ENCODE measurements around the gene MCU. TPM values are rescaled to one million over a fixed set of nuclear protein-coding genes. Genes with fewer than 3 reads are reported as not detected.

MCU gene
- total and polyA plus RNA-seq, 2 of the 8 experiments (the other 6 are each of a cell fraction or from before 2014, with no cell fraction given) = 51.6 to 62.2 TPM

DNA sequence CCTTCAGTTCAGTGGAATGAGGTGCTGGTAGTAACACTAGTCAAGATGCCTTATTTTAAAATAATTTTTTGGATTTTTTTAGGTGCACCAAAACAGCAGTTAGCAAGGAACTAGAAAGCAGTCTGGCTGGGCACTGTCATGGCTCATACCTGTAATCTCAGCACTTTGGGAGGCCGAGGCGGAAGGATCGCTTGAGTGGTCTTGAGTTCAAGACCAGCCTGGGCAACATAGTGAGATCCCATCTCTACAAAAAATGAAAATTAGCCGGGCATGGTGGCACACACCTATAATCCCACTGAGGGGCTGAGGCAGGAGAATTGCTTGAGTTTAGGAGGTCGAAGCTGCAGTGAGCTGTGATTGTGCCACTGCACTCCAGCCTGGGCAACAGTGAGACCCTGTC lies 236.9 kb downstream of the MCU start (continued):
- TF ChIP-seq, protein P1, sequence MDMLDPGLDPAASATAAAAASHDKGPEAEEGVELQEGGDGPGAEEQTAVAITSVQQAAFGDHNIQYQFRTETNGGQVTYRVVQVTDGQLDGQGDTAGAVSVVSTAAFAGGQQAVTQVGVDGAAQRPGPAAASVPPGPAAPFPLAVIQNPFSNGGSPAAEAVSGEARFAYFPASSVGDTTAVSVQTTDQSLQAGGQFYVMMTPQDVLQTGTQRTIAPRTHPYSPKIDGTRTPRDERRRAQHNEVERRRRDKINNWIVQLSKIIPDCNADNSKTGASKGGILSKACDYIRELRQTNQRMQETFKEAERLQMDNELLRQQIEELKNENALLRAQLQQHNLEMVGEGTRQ (IDR thresholded peaks at IDR 0.05; ENCODE audit: low read length) = no peak
- no peak for TF ChIP-seq CHD1 (IDR thresholded peaks at IDR 0.05; ENCODE audit: low read depth, low read length)
- TF ChIP-seq EZH2 (IDR thresholded peaks at IDR 0.05; ENCODE audit: low read depth, low read length, severe bottlenecking) = no peak
